Raji (cell line): ENCODE data around the gene ARID3B.

ENCODE experiments used
- POLR2A ChIP-seq: IDR thresholded peaks from 2 replicates; pipeline ENCODE4 v1.6.1; 2011; ENCODE audit warnings: low read depth, low read length, control low read depth; ENCODE audit not compliant: insufficient read depth

The ARID3B gene, protein sequence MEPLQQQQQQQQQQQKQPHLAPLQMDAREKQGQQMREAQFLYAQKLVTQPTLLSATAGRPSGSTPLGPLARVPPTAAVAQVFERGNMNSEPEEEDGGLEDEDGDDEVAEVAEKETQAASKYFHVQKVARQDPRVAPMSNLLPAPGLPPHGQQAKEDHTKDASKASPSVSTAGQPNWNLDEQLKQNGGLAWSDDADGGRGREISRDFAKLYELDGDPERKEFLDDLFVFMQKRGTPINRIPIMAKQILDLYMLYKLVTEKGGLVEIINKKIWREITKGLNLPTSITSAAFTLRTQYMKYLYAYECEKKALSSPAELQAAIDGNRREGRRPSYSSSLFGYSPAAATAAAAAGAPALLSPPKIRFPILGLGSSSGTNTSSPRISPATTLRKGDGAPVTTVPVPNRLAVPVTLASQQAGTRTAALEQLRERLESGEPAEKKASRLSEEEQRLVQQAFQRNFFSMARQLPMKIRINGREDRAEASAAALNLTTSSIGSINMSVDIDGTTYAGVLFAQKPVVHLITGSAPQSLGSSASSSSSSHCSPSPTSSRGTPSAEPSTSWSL

DNA sequence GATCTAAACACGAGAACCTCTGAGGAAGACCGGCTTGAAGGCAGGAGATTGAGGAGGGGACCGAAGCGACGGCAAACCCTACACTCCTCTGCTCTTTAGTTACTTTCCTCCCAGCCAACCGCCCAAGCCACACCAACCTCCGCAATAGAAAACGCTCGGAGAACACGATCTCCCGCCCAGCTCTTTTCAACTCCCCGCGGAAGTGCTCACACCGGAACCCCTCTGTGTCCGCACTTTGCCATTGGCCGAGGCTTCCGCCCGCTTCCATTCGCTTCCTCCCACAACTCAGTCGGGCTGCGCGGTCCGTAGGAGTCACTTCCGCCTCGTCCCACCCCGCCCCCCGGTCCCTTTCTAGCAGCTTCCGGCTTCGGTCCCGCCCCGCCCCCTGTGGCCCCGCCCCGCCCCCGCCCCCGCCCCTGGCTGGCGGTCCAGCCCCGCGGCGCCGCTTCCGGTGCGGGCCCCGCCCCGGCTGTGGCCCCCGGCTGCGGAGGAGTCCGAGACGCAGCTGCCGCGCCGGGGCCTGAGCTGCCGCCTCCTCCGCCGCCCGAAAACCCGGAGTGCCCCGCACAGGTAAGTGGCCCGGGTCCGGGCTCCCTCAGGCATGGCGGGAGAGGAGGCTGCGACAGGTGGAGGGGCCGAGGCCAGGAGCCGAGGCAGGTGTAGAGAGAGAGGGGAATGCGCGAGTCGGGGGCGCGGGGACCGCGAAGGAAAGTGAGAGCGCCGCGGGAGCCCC, at the start of gene ARID3B:
TSS of gene ARID3B (plus strand) at position 460 of the 733 bp plus-strand sequence. CDS start 2,717 bp downstream, outside the sequence.
- peak; percentile 87 for TF ChIP-seq POLR2A

DNA sequence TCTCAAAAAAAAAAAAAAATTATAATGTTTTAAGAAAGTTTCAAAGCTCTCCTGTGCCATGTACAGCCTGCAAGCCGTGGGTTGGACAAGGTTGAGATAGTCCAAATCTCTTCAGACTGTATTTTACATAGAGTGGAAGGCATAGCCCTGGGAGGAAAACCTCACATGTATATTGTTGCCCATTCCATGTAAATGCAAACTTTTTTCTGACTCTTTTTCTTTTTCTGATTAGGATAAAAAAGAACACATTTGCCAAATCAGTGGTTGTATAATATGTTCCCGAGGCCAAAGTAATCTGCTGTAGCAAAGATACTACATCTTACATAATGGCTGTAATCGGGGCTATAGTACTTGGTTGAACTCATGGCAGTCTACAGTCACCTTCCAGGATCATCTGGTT, 44.4 kb upstream of the ARID3B start:
- no peak for TF ChIP-seq POLR2A

- TF ChIP-seq POLR2A = no peak
Observed at GRCh38 chr15:74497584-74497983, 43.4 kb upstream of the ARID3B start.

- no peak for TF ChIP-seq POLR2A
Observed at GRCh38 chr15:74499366-74499765, 41.7 kb upstream of the ARID3B start.

DNA sequence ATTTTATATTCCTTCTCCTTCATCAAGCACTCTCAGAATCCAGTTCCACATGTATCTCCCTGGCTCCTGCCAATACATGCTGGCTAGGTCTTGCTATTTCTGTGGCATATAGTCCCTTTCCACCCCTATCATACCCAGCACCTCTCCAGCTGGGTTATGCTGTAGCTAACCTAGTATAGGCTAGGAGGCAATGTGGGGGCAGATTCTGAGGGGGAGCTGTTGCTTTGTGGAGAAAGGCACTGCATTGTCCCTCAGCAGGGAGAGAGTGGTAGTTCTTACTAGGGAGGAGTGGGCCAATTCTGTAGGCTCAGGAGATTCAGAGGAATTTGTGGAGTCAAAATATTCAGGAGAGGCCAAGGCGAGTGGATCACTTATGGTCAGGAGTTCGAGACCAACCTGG, 40.6 kb upstream of the ARID3B start:
- TF ChIP-seq POLR2A = no peak

- no peak for TF ChIP-seq POLR2A
Observed at GRCh38 chr15:74502301-74502700, 38.7 kb upstream of the ARID3B start.

GRCh38 chr15:74504418-74504817, 36.6 kb upstream of the ARID3B start:
- TF ChIP-seq POLR2A = no peak

DNA sequence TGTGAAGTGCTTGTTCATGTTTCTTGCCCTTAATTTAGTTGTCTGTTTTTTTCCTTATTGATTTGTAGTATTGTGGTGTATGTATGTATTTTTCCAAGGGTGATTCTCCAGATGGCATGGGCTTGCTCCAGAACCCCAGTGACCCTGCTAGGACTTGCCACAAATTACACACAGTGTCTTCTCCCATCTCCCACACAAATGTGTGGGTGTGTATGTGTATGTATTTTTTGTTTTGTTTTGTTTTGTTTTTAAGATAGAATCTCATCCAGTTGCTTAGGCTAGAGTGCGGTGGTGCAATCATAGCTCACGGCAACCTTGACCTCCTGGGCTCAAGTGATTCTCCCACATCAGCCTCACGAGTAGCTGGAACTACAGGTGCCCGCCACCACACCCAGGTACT, 36.2 kb upstream of the ARID3B start:
- no peak for TF ChIP-seq POLR2A

DNA sequence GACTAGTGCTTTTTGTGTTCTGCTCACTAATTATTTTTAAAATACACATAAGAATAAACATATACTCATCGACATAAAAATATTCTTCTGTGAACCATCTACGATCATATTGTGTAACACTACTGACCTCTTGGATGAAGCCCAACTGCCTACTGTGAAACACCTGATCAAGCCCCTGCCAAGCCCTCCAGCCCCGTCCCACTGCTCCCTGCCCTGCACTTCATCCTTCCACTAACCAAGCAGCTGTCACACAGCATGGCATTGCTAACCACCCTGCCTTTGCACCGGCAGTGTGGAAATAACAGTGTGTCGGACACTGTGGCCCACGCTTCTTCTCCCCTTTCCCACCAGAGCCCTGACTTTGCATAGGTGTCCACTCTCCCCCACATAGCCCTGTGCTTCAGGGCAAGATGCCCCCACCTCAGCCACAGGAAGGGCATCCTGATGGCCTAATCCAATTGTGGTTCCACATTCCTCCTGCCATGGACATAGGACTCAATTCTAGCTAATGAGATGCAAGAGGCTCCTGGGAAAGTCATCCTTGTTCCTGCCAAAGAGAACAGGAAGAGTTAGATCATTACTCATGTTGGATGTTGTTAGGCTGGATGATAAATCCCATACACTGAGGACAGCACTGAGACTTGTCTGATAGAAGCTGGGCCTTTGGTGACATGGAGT, 35.0 kb upstream of the ARID3B start:
- no peak for TF ChIP-seq POLR2A

- TF ChIP-seq POLR2A = no peak
Observed at GRCh38 chr15:74506515-74506840, 34.5 kb upstream of the ARID3B start.

GRCh38 chr15:74511583-74511982, 29.4 kb upstream of the ARID3B start:
- no peak for TF ChIP-seq POLR2A

- no peak for TF ChIP-seq POLR2A
Observed at GRCh38 chr15:74517096-74517495, 23.9 kb upstream of the ARID3B start.

DNA sequence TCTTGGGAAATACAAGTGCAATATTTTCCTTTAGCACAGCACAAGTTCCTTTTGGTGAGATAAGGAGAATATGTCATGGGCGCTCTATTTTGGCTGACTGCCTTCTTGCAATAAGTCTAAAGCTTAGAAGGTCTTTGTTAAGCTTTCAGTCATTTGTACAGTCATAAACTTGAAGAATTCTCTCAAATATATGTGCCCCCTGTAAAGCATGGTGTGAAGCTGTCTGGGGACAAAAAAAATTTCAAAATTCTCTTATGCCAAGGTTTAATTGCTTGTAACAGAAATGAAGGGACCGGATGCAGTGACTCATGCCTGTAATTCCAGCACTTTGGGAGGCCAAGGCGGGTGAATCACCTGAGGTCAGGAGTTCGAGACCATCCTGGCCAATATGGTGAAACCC, 21.7 kb upstream of the ARID3B start:
- no peak for TF ChIP-seq POLR2A

GRCh38 chr15:74520407-74520806, 20.6 kb upstream of the ARID3B start:
- TF ChIP-seq POLR2A = no peak

DNA sequence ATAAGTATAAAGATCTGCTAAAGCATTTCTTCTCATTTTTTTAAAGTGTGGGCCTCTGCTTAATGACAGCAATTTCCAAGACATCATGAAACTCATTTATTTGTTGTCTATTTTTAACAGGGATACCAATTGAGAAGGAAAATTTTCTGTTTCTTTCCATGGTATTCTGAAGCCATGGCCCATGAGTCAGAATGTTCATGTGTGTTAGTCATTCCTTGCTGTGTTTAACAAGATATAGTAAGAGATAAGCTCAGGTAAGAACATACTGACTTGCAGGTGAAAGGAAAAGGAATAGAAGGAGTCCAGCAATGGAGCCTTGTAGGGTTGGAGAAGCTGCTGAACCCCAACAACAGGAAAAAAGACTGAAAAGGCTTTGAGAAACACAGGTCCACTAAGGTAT, 17.0 kb upstream of the ARID3B start:
- TF ChIP-seq POLR2A = no peak
